ENCODE measurements around the gene PERCC1.
A peak's percentile ranks its signal among the peaks of the same experiment; 100 is the strongest.
"Not testable (repeated sequence)": the region's sequence is repeated elsewhere in the genome, so short reads cannot be mapped to it uniquely, and the experiment has no call there.

The PERCC1 gene

DNA sequence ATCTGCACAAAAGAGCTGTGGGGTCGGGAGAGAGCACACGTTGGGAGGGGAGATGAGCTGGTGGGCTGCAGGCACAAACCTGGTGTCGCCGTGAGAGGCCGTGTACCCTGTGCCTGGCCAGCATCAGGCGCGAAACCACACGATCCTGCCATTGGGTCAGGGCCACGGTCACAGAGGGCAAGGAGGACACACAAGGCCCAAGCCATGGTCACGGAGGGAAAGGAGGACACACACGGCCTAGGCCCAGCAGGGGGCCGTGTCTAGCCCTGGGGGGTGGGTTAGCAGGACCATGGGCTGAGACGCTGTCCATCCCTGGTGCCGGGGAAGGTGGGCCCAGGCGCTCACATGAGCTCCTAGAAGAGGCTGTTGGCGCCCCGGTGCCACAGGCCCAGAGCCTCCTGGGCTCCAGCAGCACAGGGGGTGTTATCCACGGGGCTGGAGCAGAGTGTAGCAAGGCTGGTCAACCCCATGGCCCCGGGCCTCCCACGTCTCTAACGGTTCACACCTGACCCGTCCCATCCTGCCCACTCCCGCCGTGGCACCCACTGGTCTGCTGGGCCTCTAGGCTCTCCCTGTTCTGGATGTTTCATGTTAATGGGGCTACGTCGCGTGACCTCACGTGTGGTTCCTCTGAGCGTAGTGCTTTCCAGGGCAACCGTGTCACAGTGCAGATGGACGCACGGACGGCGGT, 21.0 kb downstream of the PERCC1 start:
- DNase-seq, result no peak

GRCh38 chr16:1452530-1452929, 21.7 kb downstream of the PERCC1 start:
- no peak for DNase-seq

- DNase-seq, result no peak
These were observed 22.4 kb downstream of the PERCC1 start for GRCh38 chr16:1453316-1453715.

GRCh38 chr16:1454561-1454960, 23.7 kb downstream of the PERCC1 start:
- DNase-seq, result no peak

GRCh38 chr16:1455190-1456171, 24.6 kb downstream of the PERCC1 start:
- no peak for DNase-seq

DNA sequence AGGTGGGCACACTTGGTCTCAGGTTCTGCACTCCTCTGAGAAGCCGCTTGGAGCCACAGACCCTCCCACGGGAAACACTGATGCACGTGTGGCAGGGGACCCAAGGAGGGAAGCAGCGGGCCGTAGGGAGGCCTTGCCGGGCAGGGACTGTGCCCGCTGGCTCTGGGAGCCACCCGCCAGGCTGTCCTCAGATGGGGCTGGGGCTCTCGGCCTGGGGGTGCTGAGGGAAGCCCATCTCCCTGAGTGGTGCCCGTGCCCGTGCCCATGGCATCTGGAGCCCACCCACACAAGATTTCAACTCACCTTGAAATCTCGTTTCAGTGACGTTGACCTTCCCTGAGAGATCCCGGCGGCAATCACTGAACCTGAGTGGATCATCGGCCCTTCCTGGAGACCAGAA, 26.1 kb downstream of the PERCC1 start:
- DNase-seq, result no peak

- DNase-seq, result no peak
These were observed 26.8 kb downstream of the PERCC1 start for GRCh38 chr16:1457489-1458245.

DNA sequence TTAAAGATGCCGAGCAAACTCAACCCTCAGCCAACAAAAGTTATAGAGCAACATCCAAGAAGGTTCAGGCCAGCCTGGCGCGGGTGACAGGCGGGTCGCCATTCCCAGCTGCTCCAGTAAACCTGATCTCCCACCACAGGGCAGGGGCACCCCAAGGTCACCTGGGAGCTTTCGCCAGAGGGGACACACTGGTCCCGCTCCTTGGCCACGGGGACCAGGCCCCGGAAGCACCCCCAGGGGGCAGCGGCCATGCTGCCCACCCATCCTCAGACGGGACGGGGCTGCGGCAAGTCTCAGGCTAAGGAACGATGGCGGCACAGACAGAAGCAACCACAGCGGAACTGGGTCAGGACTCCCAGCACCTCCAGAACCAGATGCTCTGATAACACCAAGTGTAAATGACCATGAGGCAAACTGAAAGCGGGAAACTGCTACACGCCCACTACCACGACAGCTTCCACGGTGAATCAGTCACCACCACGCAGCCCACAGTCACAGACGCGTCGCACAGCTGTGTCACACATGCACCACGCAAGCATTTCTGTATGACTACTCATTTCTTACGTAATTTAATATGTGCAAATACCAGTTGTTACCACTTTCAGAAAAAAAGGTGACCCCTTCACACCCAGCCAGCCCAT, 27.6 kb downstream of the PERCC1 start:
- peak; percentile 9 for DNase-seq

DNA sequence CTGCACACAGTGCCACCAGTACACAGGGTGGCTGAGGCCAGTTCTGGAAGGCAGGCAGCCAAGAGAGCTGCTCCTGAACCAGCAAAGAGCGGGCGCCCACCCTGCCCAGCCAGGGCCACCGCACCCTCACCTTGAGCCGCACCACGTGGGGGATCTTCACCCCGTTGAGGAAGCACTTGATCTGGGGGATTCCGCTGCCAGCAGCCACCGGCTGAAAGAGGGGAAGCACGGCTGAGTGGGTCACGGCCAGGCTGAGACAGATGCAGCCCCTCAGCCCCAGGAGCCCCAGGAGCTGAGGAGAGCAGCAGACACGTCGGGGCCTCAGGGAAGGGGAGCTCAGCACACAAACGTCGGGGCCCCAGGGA, 28.1 kb downstream of the PERCC1 start:
- DNase-seq, result no peak

DNA sequence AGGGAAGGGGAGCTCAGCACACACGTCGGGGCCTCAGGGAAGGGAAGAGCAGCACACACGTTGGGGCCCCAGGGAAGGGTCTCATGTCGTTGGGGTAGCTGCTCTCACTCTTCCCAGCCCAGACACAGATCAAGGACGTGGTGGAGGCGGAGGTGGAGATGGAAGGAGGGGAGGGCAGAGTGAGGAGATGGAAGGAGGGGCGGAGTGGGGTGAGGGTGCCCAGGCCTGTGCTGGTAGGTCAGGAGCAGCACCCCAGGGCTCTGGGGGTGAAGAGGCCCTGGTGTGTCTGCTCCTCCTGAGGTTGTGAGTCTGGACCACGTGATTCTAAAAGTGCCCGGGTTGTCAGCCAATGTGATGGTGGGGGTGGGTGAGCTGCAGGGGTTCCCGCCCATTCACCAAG, 29.1 kb downstream of the PERCC1 start:
- no peak for DNase-seq

DNA sequence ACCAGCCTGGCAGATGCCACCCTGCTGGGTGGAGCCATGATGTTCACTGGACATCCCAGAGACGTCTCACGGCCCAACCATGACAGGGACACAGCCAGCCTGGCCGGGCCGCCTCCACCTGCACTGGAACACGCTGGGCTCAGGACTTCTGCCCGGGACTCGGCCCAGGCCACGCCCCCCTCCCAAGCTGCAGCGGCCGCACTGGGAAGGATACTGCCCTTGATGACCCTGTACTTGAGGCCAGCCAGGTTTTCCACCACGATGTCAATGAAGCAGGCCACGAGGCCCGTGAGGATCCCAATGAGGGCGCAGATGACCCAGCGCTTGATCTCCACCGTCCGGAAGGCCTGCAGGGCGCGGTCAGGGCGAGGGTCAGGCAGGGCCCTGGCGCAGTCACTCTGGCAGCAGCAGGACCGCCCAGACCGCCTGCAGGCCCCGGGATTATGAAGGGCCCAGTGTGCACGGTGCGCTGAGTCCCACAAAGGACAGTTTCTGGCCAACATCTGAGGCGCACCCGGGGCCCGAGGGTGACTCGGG, 29.8 kb downstream of the PERCC1 start:
- DNase-seq, result no peak

DNA sequence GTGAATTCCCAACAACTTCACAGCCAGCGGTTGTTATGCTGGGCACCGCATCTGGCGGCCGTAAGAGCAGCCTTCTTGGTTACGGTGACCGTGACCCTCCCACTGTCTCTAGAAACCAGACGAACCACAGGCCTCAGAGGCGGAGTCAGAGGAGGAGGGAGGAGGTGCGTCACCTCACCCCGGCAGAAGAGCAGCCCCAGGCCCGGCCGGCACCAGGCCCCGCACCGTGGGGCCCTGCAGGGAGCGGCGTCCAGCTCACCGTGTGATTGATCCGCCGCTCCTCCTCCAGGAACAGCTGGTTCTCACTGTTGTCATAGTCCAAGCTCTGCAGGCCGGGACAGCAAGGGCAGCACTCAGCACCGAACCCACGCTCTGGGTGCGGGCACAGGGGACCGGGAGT, 30.3 kb downstream of the PERCC1 start:
- DNase-seq, result no peak

GRCh38 chr16:1464196-1464893, 33.5 kb downstream of the PERCC1 start:
- no peak for DNase-seq

DNA sequence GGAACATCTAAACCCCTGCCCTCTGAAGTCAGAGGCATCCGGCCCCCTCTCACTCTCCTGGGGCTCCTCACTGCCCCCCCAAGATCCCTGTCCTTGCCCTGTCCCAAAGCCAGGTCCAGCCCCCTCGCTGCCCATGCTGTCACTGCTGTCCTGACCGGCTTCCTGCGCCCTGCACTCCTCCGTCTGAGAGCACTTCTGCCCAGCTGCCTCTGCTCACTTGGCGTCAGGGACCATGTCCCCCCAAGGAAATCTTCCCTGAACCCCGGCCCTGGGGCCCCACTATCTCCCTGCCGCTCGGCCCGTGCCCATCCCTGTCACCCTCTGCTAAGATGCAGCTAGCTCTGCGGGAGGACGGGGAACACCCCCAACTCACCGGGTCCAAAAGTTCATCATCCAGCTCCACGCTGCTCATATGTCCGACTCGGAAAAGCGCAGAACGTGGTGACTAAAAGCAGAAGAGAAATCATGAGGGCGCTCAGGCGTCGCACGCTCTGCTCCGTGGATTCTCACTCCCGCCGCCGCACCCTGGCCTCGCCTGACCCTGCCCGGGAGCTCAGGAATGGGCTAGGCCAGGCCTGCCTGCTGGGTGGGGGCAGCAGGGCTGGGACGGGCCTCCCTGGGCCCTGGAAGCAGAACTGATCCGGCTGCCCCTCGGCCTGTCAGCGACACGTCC, 34.2 kb downstream of the PERCC1 start:
- no peak for DNase-seq

DNA sequence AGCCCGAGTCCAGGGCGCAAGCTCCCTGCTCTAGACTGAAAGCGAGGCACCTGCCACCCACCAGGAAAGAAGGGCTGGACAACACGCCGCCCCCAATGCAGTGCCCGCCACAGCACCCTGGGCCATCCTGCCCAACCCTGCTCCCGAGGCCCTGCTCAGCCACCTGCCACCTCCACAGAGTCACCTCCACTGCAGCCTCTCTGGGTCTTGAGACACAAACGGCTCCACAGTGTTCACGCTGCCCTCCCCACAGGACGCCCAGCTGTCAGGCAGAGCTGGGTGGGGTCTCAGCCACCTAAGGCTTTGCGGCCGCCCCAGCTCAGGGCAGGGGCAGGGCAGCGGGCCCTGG, 34.7 kb downstream of the PERCC1 start:
- DNase-seq, result no peak

GRCh38 chr16:1466054-1466453, 35.2 kb downstream of the PERCC1 start:
- DNase-seq, result no peak

- no peak for DNase-seq
These were observed 36.2 kb downstream of the PERCC1 start for GRCh38 chr16:1466968-1467521.

- no peak for DNase-seq
These were observed 37.5 kb downstream of the PERCC1 start for GRCh38 chr16:1468426-1468810.

GRCh38 chr16:1469141-1469540, 38.3 kb downstream of the PERCC1 start:
- DNase-seq, result not testable (repeated sequence)

GRCh38 chr16:1469693-1470201, 38.9 kb downstream of the PERCC1 start:
- DNase-seq, result no peak
